ENCODE measurements around the gene STMN3.
A peak's percentile ranks its signal among the peaks of the same experiment; 100 is the strongest.
"Not testable (repeated sequence)": the region's sequence is repeated elsewhere in the genome, so short reads cannot be mapped to it uniquely, and the experiment has no call there.

Gene STMN3

GRCh38 chr20:63635431-63636141 is 17.6 kb downstream of the STMN3 start:
- DNase-seq (ENCODE audit: low read depth), result peak; percentile 64

GRCh38 chr20:63633732-63634131 is 19.5 kb downstream of the STMN3 start:
- DNase-seq (ENCODE audit: low read depth), result no peak

- DNase-seq (ENCODE audit: low read depth), result not testable (repeated sequence)
Observed at GRCh38 chr20:63631426-63631825, 21.8 kb downstream of the STMN3 start.

- not testable (repeated sequence) for DNase-seq (ENCODE audit: low read depth)
Observed at GRCh38 chr20:63630956-63631355, 22.3 kb downstream of the STMN3 start.

GRCh38 chr20:63628246-63628975 is 24.8 kb downstream of the STMN3 start:
- no peak for DNase-seq (ENCODE audit: low read depth)

- no peak for DNase-seq (ENCODE audit: low read depth)
Observed at GRCh38 chr20:63627751-63628245, 25.4 kb downstream of the STMN3 start.

- DNase-seq (ENCODE audit: low read depth), result peak; percentile 90
Observed at GRCh38 chr20:63627129-63627750, 26.0 kb downstream of the STMN3 start.

GRCh38 chr20:63626424-63627128 is 26.6 kb downstream of the STMN3 start, which contains the start of gene GMEB2:
Gene GMEB2, minus strand, starts transcription at chr20:63627101. Its CDS starts 7,704 bp downstream, at chr20:63619397.
- DNase-seq (ENCODE audit: low read depth), result peak; percentile 55

GRCh38 chr20:63625771-63626423 is 27.3 kb downstream of the STMN3 start:
- DNase-seq (ENCODE audit: low read depth), result no peak

GRCh38 chr20:63624486-63624885 is 28.7 kb downstream of the STMN3 start:
- DNase-seq (ENCODE audit: low read depth), result no peak

GRCh38 chr20:63622732-63623131 is 30.5 kb downstream of the STMN3 start:
- DNase-seq (ENCODE audit: low read depth), result no peak

GRCh38 chr20:63622096-63622495 is 31.1 kb downstream of the STMN3 start:
- DNase-seq (ENCODE audit: low read depth), result no peak

- DNase-seq (ENCODE audit: low read depth), result no peak
Observed at GRCh38 chr20:63620991-63621390, 32.2 kb downstream of the STMN3 start.

GRCh38 chr20:63619505-63619904 is 33.7 kb downstream of the STMN3 start:
- DNase-seq (ENCODE audit: low read depth), result no peak

GRCh38 chr20:63619086-63619485 is 34.1 kb downstream of the STMN3 start:
- DNase-seq (ENCODE audit: low read depth), result no peak

GRCh38 chr20:63618291-63618980 is 34.8 kb downstream of the STMN3 start:
- DNase-seq (ENCODE audit: low read depth), result no peak

- no peak for DNase-seq (ENCODE audit: low read depth)
Observed at GRCh38 chr20:63617876-63618265, 35.4 kb downstream of the STMN3 start.

- DNase-seq (ENCODE audit: low read depth), result no peak
Observed at GRCh38 chr20:63617092-63617875, 35.9 kb downstream of the STMN3 start.

GRCh38 chr20:63613863-63614594 is 39.2 kb downstream of the STMN3 start:
- DNase-seq (ENCODE audit: low read depth), result not testable (repeated sequence)
